Mesenchymal stem cell (in vitro differentiated cells and primary cell): ENCODE data around the gene TAOK1.

ENCODE experiments used
- DNase-seq: peaks from one replicate; pipeline ENCODE4 v3.0.0-alpha.2; 2013
- H2AFZ ChIP-seq: one replicate; pipeline ENCODE4 v1.6.1; 2013; ENCODE audit warnings: low read depth, mild to moderate bottlenecking, control low read depth, inconsistent platforms, low read length, moderate library complexity
- H2AK5ac ChIP-seq: 2 replicates; pipeline ENCODE4 v1.6.1; 2013; ENCODE audit warnings: low read length, moderate library complexity, mild to moderate bottlenecking, inconsistent platforms; ENCODE audit not compliant: severe bottlenecking
- H2BK120ac ChIP-seq: one replicate; pipeline ENCODE4 v1.6.1; 2013; ENCODE audit warnings: low read depth, mild to moderate bottlenecking, inconsistent platforms, low read length, moderate library complexity
- H2BK12ac ChIP-seq, 2 experiments: one replicate each; pipeline ENCODE4 v1.6.1; 2013; ENCODE audit warnings: inconsistent platforms in 2 of 2, low read length in 2 of 2, mild to moderate bottlenecking in 2 of 2, moderate library complexity in 2 of 2, control low read depth in 1 of 2
- H2BK15ac ChIP-seq: one replicate; pipeline ENCODE4 v1.6.1; 2013; ENCODE audit warnings: mild to moderate bottlenecking, low read depth, inconsistent platforms; ENCODE audit not compliant: poor library complexity, severe bottlenecking
- H2BK5ac ChIP-seq: 2 replicates; pipeline ENCODE4 v1.6.1; 2013; ENCODE audit warnings: low read depth, mild to moderate bottlenecking, low read length, control low read depth, inconsistent platforms; ENCODE audit not compliant: poor library complexity, severe bottlenecking
- H3K14ac ChIP-seq, 2 experiments: one replicate each; pipeline ENCODE4 v1.6.1; 2013; ENCODE audit warnings: inconsistent platforms in 2 of 2, low read length in 2 of 2, control low read depth in 1 of 2, mild to moderate bottlenecking in 1 of 2, moderate library complexity in 1 of 2
- H3K18ac ChIP-seq, 2 experiments: one replicate each; pipeline ENCODE4 v1.6.1; 2013; ENCODE audit warnings: inconsistent platforms in 2 of 2, low read length in 2 of 2, control low read depth in 1 of 2, low read depth in 1 of 2, mild to moderate bottlenecking in 1 of 2
- H3K23ac ChIP-seq, 2 experiments: one replicate each; pipeline ENCODE4 v1.6.1; 2013; ENCODE audit warnings: inconsistent platforms in 2 of 2, low read length in 2 of 2, mild to moderate bottlenecking in 2 of 2, moderate library complexity in 2 of 2, control low read depth in 1 of 2
- H3K27ac ChIP-seq: 2 replicates; pipeline ENCODE4 v1.5.1; 2013; ENCODE audit warnings: mild to moderate bottlenecking, moderate library complexity, low read length, control low read depth, inconsistent platforms; ENCODE audit not compliant: poor library complexity, severe bottlenecking
- H3K27me3 ChIP-seq, 2 experiments: 2 replicates each; pipeline versions ENCODE4 v1.6.1 to v1.7.0; 2013; ENCODE audit warnings: low read length in 2 of 2, mild to moderate bottlenecking in 2 of 2, moderate library complexity in 2 of 2, control low read depth in 1 of 2, inconsistent platforms in 1 of 2; ENCODE audit not compliant: control insufficient read depth in 1 of 2, insufficient read depth in 1 of 2
- H3K36me3 ChIP-seq, 2 experiments: 2 replicates each; pipeline versions ENCODE4 v1.6.1 to v1.7.0; 2013; ENCODE audit warnings: low read length in 2 of 2, control low read depth in 1 of 2, inconsistent platforms in 1 of 2, low read depth in 1 of 2, mild to moderate bottlenecking in 1 of 2; ENCODE audit not compliant: insufficient read depth in 2 of 2, control insufficient read depth in 1 of 2
- H3K4ac ChIP-seq, 2 experiments: one replicate each; pipeline ENCODE4 v1.6.1; 2013; ENCODE audit warnings: inconsistent platforms in 2 of 2, low read length in 2 of 2, mild to moderate bottlenecking in 2 of 2, moderate library complexity in 2 of 2, control low read depth in 1 of 2, low read depth in 1 of 2
- H3K4me1 ChIP-seq: 2 replicates; pipeline ENCODE4 v1.6.1; 2013; ENCODE audit warnings: low read depth, low read length, control low read depth; ENCODE audit not compliant: control insufficient read depth, insufficient read depth
- H3K4me2 ChIP-seq: 2 replicates; pipeline ENCODE4 v1.6.1; 2013; ENCODE audit warnings: low read length, mild to moderate bottlenecking, inconsistent platforms; ENCODE audit not compliant: poor library complexity, severe bottlenecking
- H3K4me3 ChIP-seq, 2 experiments: 2 replicates each; pipeline versions ENCODE4 v1.5.1 to v1.7.0; 2013; ENCODE audit warnings: low read length in 2 of 2, mild to moderate bottlenecking in 2 of 2, control low read depth in 1 of 2, low read depth in 1 of 2; ENCODE audit not compliant: insufficient read depth in 1 of 2
- H3K79me1 ChIP-seq: replicated peaks from 2 replicates; pipeline ENCODE4 v1.6.1; 2013; ENCODE audit warnings: mild to moderate bottlenecking, control low read depth, low read length, inconsistent platforms; ENCODE audit not compliant: poor library complexity, severe bottlenecking
- H3K9ac ChIP-seq: 2 replicates; pipeline ENCODE4 v1.7.0; 2013; ENCODE audit warnings: mild to moderate bottlenecking, low read length, moderate library complexity
- H3K9me3 ChIP-seq: 2 replicates; pipeline ENCODE4 v1.7.0; 2013; ENCODE audit warnings: mild to moderate bottlenecking, low read length; ENCODE audit not compliant: control insufficient read depth
- H4K8ac ChIP-seq: one replicate; pipeline ENCODE4 v1.6.1; 2013; ENCODE audit warnings: inconsistent platforms, mild to moderate bottlenecking, low read length, moderate library complexity
- H4K91ac ChIP-seq: one replicate; pipeline ENCODE4 v1.6.1; 2013; ENCODE audit warnings: mild to moderate bottlenecking, low read length, inconsistent platforms
- whole genome bisulfite sequencing: methylation state at CpG from one replicate; pipeline ENCODE4 v1.1.7; 2013; ENCODE audit warnings: mixed read lengths; 5-methylcytosine and 5-hydroxymethylcytosine counted together

Gene TAOK1

GRCh38 chr17:29400818-29401217 lies 10.7 kb downstream of the TAOK1 start:
- Histone ChIP-seq H3K27me3 (no peaks in the 10 kb centered on the region), H3K14ac (no peak overlapping the region), H2BK120ac (no peak overlapping the region), H4K8ac (no peak overlapping the region), H3K79me1 (no peaks in the 10 kb centered on the region), H2AFZ (no peak overlapping the region), H3K27ac (no peak overlapping the region), H3K9me3 (no peaks in the 10 kb centered on the region), H4K91ac (no peak overlapping the region), H2BK5ac (no peak overlapping the region), H2BK15ac (no peak overlapping the region), H3K4me3 (no peak overlapping the region), H2BK12ac (no peak overlapping the region), H3K23ac (no peak overlapping the region), H3K4me1 (peaks cover 6% of the 10 kb centered on the region), H3K18ac (no peak overlapping the region), H3K9ac (no peak overlapping the region), H2AK5ac (no peak overlapping the region), H3K4me2 (no peak overlapping the region), H3K36me3 (peaks cover 21 to 53% of the 10 kb centered on the region in 2 experiments), H3K4ac (no peak overlapping the region)
- WGBS, result 100% methylated on average over 3 of the region's 4 CpGs
- no peak for DNase-seq

DNA sequence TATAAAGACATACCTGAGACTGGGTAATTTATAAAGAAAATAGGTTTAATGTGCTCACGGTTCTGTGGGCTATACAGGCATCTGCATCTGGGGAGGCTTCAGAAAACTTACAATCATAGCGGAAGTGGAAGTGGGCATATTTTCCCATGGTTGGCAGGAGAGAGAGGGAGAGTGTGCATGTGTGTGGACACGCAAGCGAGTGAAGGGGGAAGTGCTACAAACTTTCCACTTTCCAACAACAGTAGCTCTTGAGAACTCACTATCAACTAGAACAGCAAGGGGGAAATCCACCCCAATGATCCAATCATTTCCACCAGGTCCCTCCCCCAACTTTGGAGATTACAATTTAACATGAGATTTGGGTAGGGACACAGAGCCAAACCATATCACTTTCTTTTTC lies 11.1 kb downstream of the TAOK1 start:
- H3K4ac ChIP-seq, result no peak overlapping the region
- no peak overlapping the region for H2BK15ac ChIP-seq
- H3K9ac ChIP-seq, result no peak overlapping the region
- no peaks in the 10 kb centered on the region for H3K79me1 ChIP-seq
- H2AK5ac ChIP-seq, result no peak overlapping the region
- no peaks in the 10 kb centered on the region for H3K27me3 ChIP-seq
- no peak overlapping the region for H2BK5ac ChIP-seq
- no peak overlapping the region for H3K4me3 ChIP-seq
- H2AFZ ChIP-seq, result no peak overlapping the region
- DNase-seq, result no peak
- no peak overlapping the region for H3K18ac ChIP-seq
- H3K9me3 ChIP-seq, result no peaks in the 10 kb centered on the region
- no peak overlapping the region for H4K91ac ChIP-seq
- H4K8ac ChIP-seq, result no peak overlapping the region
- peaks cover 6% of the 10 kb centered on the region for H3K4me1 ChIP-seq
- H2BK12ac ChIP-seq, result no peak overlapping the region
- WGBS, result 100% methylated on average over 2 of the region's 4 CpGs
- H3K36me3 ChIP-seq, result peaks cover 21 to 54% of the 10 kb centered on the region in 2 experiments
- no peak overlapping the region for H3K23ac ChIP-seq
- H2BK120ac ChIP-seq, result no peak overlapping the region
- H3K27ac ChIP-seq, result no peak overlapping the region
- no peak overlapping the region for H3K4me2 ChIP-seq
- no peak overlapping the region for H3K14ac ChIP-seq

- Histone ChIP-seq H3K27me3 (no peaks in the 10 kb centered on the region), H3K9ac (no peak overlapping the region), H2AFZ (no peak overlapping the region), H3K4me1 (peaks cover 4% of the 10 kb centered on the region), H2BK120ac (no peak overlapping the region), H3K36me3 (peaks cover 22 to 23% of the 10 kb centered on the region in 2 experiments), H3K14ac (no peak overlapping the region), H3K9me3 (no peaks in the 10 kb centered on the region), H3K4me2 (no peak overlapping the region), H3K18ac (no peak overlapping the region), H4K91ac (no peak overlapping the region), H3K79me1 (no peaks in the 10 kb centered on the region), H4K8ac (no peak overlapping the region), H2AK5ac (no peak overlapping the region), H3K27ac (no peak overlapping the region), H2BK5ac (no peak overlapping the region), H3K4me3 (no peak overlapping the region), H2BK12ac (no peak overlapping the region), H3K23ac (no peak overlapping the region), H3K4ac (no peak overlapping the region), H2BK15ac (no peak overlapping the region)
- no peak for DNase-seq
- WGBS, result 95% methylated on average over 2 of the region's 2 CpGs
Observed at GRCh38 chr17:29407856-29408255, 17.7 kb downstream of the TAOK1 start.

DNA sequence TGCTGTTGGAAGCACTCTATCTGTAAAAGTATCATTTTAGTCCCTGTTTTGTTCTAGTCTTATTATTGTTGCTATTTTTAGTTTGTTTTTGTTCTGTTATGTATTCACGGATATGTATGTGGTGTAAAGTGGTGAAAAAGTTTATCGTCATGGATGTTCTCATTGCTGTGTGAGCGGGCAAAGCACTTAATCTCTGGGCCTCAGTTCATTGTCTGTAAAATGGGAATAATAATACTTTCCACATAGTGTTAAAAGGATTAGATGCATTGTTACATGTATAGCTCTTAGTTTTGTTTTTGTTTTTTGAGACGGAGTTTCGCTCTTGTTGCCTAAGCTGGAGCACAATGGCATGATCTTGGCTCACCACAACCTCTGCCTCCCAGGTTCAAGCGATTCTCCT lies 19.8 kb downstream of the TAOK1 start:
- WGBS, result 97% methylated on average over 6 of the region's 6 CpGs
- H3K4ac ChIP-seq, result no peak overlapping the region

More for the DNA sequence above, 19.8 kb downstream of the TAOK1 start:
- Histone ChIP-seq H3K18ac (no peak overlapping the region), H2BK15ac (no peak overlapping the region), H2BK12ac (no peak overlapping the region), H3K9me3 (no peaks in the 10 kb centered on the region), H3K4me2 (no peak overlapping the region), H2BK5ac (no peak overlapping the region), H3K14ac (no peak overlapping the region), H2BK120ac (no peak overlapping the region), H3K27me3 (no peaks in the 10 kb centered on the region), H3K79me1 (no peaks in the 10 kb centered on the region), H3K9ac (no peak overlapping the region), H2AK5ac (no peak overlapping the region), H4K8ac (no peak overlapping the region), H3K4me3 (no peak overlapping the region), H3K27ac (no peak overlapping the region), H2AFZ (no peak overlapping the region), H3K36me3 (peaks cover 14 to 21% of the 10 kb centered on the region in 2 experiments), H4K91ac (no peak overlapping the region), H3K4me1 (peaks cover 2% of the 10 kb centered on the region), H3K23ac (no peak overlapping the region)
- no peak for DNase-seq
